HFFc6 (cell line): ENCODE measurements around the gene CLEC16A. TPM values are rescaled to one million over a fixed set of nuclear protein-coding genes. Genes with fewer than 3 reads are reported as not detected.

ENCODE experiments used
- DNase-seq: peaks from one replicate; pipeline ENCODE4 v3.0.0-alpha.2; 2018
- H3K27ac Mint-ChIP-seq: 2 replicates; pipeline ENCODE4 v1.8.0; 2020; ENCODE audit warnings: mild to moderate bottlenecking, mixed read lengths
- H3K27me3 Mint-ChIP-seq: 2 replicates; pipeline ENCODE4 v1.8.0; 2021; ENCODE audit warnings: mild to moderate bottlenecking, moderate library complexity, mixed read lengths; ENCODE audit not compliant: insufficient read depth
- H3K36me3 Mint-ChIP-seq: 2 replicates; pipeline ENCODE4 v1.8.0; 2021; ENCODE audit warnings: low read depth, mixed read lengths
- H3K4me1 Mint-ChIP-seq: 2 replicates; pipeline ENCODE4 v1.8.0; 2020; ENCODE audit warnings: low read depth, mixed read lengths
- H3K4me3 Mint-ChIP-seq: 2 replicates; pipeline ENCODE4 v1.8.0; 2020; ENCODE audit warnings: mild to moderate bottlenecking, moderate library complexity, mixed read lengths
- H3K9me3 Mint-ChIP-seq: 2 replicates; pipeline ENCODE4 v1.8.0; 2020; ENCODE audit warnings: mild to moderate bottlenecking, mixed read lengths
- total RNA-seq, 6 experiments: library from RNA; stranded (reverse); fragmentation: NEBNext Ultra II Directional; extraction: Animal tissue kit (Norgen Biotek cat#: 25700); gene quantifications; 2 replicates in 1 of 6; 3 replicates in 5 of 6; pipeline ENCODE4 v1.2.3, GENCODE V29; 2021
- TF ChIP-seq, protein P1 (sequence below): fragments of 200-600 bp; sonication (generic); IDR thresholded peaks from 2 replicates; pipeline ENCODE4 v1.5.0; 2021; ENCODE audit warnings: antibody characterized with exemption, mild to moderate bottlenecking

Gene CLEC16A
- total RNA-seq, 6 experiments from 2014 or later: 19.4 to 23.2 (median 21.2) TPM

DNA sequence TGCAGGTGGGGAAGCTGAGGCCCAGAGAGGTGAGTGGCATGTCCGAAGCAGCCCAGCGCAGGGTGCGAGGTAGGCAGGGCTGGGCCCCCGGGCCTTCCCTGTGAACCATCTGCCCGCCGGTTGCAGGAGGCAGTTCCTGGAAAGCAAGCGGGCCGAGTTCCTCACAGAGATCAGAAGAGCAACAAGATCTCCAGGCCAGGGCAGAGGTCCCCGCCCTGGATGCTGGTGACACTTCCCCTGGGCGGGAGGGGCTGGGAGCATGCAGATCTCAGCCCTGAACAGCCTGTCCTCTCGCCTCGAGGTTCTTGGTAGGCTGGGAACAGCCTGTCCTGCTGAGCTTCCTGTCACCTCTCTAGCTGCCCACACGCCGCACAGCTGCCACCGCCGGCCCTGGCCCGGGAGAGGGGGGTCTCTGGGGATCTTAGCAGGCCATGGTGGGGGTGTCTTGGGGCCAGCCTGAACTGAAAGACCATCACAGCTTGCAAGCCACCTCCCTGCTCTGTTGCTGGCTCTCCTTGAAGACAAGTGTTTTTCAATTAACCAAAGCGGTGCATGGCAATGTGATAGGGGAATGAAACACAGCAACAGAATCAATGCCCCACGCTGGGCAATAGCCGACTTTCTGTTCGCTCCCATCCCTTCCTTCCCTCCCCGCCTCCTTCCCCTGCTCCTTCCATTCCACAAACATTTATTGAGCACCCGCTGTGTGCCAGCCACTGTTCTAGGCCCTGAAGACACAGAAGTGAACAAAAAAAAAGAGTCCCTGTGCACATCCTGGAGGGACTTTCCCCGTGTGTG, 279.9 kb downstream of the CLEC16A start:
- TF ChIP-seq, protein P1, sequence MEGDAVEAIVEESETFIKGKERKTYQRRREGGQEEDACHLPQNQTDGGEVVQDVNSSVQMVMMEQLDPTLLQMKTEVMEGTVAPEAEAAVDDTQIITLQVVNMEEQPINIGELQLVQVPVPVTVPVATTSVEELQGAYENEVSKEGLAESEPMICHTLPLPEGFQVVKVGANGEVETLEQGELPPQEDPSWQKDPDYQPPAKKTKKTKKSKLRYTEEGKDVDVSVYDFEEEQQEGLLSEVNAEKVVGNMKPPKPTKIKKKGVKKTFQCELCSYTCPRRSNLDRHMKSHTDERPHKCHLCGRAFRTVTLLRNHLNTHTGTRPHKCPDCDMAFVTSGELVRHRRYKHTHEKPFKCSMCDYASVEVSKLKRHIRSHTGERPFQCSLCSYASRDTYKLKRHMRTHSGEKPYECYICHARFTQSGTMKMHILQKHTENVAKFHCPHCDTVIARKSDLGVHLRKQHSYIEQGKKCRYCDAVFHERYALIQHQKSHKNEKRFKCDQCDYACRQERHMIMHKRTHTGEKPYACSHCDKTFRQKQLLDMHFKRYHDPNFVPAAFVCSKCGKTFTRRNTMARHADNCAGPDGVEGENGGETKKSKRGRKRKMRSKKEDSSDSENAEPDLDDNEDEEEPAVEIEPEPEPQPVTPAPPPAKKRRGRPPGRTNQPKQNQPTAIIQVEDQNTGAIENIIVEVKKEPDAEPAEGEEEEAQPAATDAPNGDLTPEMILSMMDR: no peak
- Mint-ChIP-seq H3K36me3 (no peaks in the 10 kb centered on the region), H3K27me3 (peaks cover 2% of the 10 kb centered on the region), H3K4me3 (no peak overlapping the region), H3K4me1 (peaks cover 5% of the 10 kb centered on the region; the same call in 1 of the 2 replicates), H3K9me3 (peaks cover 1% of the 10 kb centered on the region), H3K27ac (no peak overlapping the region)
- DNase-seq: no peak

DNA sequence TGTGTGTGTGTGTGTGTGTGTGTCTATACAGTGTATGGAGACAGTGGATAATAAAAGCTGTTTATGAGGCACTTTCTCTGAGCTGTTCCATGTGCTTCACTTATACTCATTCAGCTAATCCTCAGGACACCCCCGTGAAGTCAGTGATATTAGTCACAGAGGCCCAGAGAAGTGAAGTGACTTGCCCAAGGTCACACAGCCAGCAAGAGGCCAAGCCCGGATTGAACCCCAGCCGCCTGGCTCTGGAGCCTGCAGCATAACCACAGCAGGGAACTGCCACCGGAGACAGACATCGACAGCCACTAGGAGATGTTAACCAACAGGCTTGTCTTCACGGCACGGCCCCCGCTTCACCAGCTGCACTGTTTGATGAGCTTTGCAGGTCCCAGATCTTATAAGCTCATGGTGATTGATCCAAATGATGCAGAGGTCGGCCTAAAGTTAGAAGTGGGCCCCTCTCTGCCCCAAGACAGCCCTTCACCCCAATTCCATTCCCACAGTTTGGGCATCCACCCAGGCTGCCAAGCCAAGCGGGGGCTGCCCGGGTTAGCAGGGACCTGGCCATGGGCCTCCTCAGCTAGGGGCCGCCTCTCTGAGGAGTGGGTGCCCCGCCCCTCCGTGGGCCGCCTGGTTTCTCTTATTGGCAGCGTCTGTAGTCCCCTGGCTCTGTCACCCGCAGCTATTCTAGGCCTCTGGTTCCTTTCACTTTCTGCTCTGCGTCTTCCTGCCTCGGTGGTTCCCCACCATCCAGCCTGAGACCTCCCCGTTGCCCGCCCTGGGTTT, 280.7 kb downstream of the CLEC16A start:
- Mint-ChIP-seq H3K4me3 (no peak overlapping the region), H3K9me3 (no peaks in the 10 kb centered on the region), H3K27ac (no peak overlapping the region), H3K36me3 (no peaks in the 10 kb centered on the region), H3K4me1 (peaks cover 5% of the 10 kb centered on the region; the same call in 1 of the 2 replicates), H3K27me3 (peaks cover 2% of the 10 kb centered on the region)
- no peak for DNase-seq
- TF ChIP-seq, protein P1: no peak

DNA sequence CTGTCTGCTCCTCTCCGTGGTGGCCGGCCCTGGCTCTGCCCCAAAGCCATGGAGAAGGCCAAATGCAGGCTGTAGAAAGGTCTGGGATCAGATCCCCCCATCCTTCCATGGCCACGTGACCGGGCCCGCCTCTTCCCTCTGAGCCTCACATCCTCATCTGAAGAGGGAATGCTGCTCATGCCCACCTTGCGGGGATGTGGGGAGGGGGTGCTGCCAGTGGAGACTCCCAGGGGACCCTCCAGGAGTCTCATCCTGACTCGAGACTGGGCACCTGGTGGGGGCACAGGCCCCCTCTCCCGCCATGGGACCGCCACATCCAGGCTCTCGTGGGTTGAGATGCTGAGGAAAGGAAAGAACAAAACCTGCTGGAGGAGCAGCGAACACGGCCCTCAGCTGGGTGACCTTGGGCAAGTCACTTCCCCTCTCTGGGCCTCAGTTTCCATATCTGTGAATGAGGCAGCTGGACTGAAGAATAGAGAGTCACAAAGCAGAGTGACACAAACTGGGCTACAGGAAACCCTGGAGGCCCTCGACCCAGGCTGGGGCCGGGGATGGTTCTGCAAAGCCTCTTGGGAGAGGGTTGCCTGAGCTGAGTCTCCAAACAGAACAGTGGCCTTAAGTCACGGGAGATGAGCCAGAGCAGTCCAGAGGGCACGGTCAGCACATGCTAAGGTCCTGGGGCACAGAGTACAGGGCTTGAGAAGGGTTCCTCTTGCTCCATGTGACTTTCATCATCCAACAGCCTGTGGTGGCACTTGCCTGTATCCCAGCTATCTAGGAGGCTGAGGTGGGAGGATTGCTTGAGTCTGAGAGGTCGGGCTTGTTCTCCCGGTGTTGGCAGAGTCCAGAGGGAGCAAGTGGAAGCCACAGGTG, 281.5 kb downstream of the CLEC16A start:
- no peak overlapping the region for H3K4me3 Mint-ChIP-seq
- H3K27ac Mint-ChIP-seq: no peak overlapping the region
- no peaks in the 10 kb centered on the region for H3K9me3 Mint-ChIP-seq
- peaks cover 5% of the 10 kb centered on the region; the same call in 1 of the 2 replicates for H3K4me1 Mint-ChIP-seq
- peaks cover 2% of the 10 kb centered on the region for H3K27me3 Mint-ChIP-seq
- no peak for DNase-seq
- TF ChIP-seq, protein P1: no peak
- H3K36me3 Mint-ChIP-seq: no peaks in the 10 kb centered on the region

DNA sequence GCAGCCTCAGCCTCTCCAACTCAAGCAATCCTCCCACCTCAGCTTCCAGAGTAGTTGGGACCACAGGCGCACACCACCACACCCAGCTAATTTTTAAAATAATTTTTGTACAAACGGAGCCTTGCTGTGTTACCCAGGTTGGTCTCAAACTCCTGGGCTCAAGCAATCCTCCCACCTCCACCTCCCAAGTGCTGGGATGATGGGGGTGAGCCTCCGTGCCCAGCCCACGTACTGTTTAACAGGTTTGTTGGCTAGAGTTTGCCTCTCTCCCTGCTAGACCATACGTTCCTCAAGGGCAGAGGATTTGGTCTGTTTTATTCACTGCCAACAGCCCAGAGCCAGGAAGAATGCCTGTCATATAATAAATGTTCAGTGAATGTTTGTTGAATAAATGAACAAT, 285.1 kb downstream of the CLEC16A start:
- H3K36me3 Mint-ChIP-seq: no peaks in the 10 kb centered on the region
- no peak overlapping the region for H3K27ac Mint-ChIP-seq
- peaks cover 2% of the 10 kb centered on the region; the same call in 1 of the 2 replicates for H3K27me3 Mint-ChIP-seq
- no peaks in the 10 kb centered on the region for H3K9me3 Mint-ChIP-seq
- TF ChIP-seq, protein P1: no peak
- DNase-seq: no peak
- H3K4me1 Mint-ChIP-seq: peaks cover 20% of the 10 kb centered on the region
- no peak overlapping the region for H3K4me3 Mint-ChIP-seq

DNA sequence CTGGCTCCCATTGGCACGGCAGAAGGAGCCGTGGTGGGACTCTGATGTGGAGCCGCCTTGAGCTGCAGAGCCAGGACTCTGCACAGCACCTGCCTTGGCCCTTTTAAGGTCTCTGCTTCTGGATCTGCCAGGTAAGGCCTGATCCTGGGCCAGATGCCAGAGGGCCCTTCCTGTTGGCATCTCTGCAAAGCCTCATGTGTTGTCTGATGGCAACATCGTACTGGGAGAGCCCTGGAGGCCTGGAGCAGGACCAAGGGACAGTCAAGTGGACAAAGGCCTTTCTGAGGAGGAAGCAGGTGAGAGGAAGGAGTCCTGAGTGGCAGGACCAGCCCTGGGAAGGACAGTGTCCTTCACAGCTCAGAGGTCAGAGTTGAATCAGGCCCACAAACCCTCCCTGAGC, 285.5 kb downstream of the CLEC16A start:
- DNase-seq: no peak
- H3K4me1 Mint-ChIP-seq: peaks cover 20% of the 10 kb centered on the region
- H3K27me3 Mint-ChIP-seq: peaks cover 2% of the 10 kb centered on the region; the same call in 1 of the 2 replicates
- TF ChIP-seq, protein P1: no peak
- H3K4me3 Mint-ChIP-seq: no peak overlapping the region
- H3K9me3 Mint-ChIP-seq: no peaks in the 10 kb centered on the region
- no peak overlapping the region for H3K27ac Mint-ChIP-seq
- H3K36me3 Mint-ChIP-seq: no peaks in the 10 kb centered on the region
